HG02938 (cell line): ENCODE measurements around the gene MTUS2.

Experiments
- ATAC-seq: cut with Tn5 transposase; IDR thresholded peaks from one replicate; pipeline ENCODE4 v1.9.1; 2021; ENCODE audit warnings: mild to moderate bottlenecking, moderate library complexity; ENCODE audit not compliant: unreplicated experiment

Gene MTUS2

GRCh38 chr13:29436291-29436690, 616.2 kb downstream of the MTUS2 start:
- ATAC-seq = no peak

DNA sequence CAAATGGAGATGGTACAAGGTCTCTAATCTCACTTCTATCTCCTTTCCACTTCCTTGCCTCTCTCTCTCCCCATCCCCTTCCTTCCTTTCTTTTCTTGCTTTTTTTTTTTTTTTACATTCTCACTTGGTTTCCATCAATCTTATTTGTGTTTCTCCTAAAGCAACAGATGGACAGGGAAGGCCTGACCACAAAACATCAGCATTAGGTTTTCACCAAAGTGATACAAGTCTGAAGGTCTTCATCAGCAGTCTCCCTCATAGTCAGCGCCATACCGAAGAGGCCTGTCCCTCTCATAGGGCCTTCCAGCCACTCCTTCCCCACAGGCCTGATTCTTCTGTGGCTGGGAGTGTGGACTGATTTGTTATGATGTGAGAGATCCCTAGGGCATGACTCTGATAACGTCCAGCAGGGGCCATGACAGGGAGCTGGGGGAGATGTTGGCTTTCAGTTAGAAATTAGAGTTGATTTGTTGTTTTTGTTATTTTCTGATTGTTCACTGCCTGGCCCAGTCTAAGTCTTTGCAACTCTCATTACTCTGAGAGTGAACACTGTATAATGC, 616.7 kb downstream of the MTUS2 start:
- no peak for ATAC-seq

- no peak for ATAC-seq
Measured at GRCh38 chr13:29438769-29439168, 618.6 kb downstream of the MTUS2 start.

GRCh38 chr13:29439601-29440388, 619.7 kb downstream of the MTUS2 start:
- no peak for ATAC-seq

DNA sequence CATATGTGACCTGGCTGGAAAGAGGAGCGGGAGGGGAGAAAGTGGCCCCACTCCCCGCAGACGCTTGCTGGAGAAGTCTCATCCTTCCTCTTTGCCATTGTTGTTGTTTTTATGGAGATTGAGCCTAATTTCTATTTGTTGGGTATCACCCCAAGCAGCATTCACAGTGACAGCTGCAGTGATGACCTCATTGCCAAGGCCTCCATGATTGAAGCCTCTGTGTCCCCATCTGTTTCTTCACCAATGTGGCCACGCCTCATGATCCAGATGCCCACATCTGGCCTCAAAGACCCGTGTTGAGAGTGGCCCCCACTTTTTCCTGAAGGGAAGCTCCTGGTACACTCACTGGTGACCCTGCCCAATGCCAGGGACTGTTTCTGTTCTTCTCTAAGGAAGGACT, 621.2 kb downstream of the MTUS2 start:
- ATAC-seq = no peak

- ATAC-seq = no peak
Measured at GRCh38 chr13:29446016-29446415, 625.9 kb downstream of the MTUS2 start.

DNA sequence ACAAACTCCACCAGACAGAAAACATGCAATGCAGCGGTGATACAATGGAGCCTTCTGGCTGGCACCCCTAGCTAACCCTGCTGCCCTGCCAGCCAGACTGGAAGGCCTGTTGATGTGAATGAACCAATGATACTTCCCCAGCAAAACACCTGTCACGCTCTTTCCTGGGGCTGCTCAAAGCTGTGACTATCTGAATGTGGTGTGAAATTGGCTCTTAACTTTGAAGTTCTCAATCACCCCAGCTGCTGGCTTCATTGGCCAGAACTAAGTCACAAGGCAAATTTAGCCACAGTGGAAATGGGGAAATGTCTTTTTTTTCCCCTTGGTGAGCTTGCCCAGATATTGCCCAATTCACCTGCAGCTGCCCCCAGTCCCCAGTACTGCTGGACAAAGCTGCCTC, 628.0 kb downstream of the MTUS2 start:
- no peak for ATAC-seq

GRCh38 chr13:29449726-29450125, 629.6 kb downstream of the MTUS2 start:
- no peak for ATAC-seq

DNA sequence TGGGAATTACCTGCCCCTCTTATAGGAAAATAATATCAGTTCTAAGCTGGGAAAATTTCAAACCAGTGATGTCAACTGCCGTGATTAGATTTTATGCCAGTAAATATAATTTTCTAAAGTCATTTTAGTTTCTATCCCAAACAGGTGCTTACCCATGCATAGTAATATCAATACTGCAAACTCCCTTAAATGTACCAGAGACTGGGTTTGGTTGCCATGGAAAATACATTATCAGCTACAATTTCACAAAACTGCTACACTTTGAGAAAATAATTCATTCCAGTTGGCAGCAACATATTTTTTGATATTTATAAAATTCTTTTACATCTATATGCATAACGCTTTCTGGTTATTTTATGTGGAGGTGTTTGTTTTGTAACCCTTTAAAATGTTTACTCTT, 631.8 kb downstream of the MTUS2 start:
- ATAC-seq = no peak

- no peak for ATAC-seq
Measured at GRCh38 chr13:29452773-29453616, 632.9 kb downstream of the MTUS2 start.

DNA sequence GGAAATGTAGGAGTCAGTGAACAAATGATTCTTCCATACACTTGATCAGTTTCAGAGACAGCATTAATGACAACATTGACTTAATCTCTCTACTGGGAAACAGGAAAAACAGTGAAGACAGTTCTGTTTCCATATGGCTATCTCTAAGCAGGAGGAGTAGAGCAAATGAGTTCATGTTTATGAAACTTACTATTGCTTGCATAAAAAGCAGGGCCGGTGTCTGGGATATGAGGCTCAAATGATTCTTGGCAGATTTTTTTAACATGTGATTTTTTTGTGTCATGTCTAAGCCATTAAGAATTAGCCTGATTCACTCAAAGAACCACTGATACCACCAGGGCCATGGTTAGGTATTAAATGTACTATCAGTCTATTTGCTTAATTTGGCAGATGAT, 633.5 kb downstream of the MTUS2 start:
- no peak for ATAC-seq

DNA sequence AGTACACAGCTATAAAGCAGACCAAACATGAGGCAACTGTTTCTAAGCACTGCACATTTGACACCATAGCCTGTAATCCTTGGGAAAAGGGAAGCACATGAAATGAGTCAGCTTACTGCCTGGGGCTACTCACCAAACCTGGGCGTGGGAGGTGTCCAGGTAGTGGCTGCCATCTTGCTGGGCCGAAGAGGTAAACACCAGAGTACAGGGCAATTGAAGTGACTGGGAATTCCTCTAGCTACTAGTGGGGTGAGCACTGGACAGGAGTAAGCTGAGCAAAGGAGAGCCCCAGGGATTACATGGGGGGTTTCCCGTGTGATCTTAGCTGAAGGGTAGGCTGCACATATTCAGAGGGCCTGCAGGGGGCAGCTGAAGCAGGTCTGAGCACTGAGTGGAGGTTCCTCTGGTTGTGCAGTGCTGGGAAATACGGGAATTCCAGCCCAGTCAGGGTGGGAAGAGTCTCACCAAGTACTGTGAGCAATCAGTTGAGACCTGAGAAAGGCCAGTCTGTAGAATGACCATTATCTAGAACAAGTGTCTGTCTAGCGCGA, 634.9 kb downstream of the MTUS2 start:
- ATAC-seq = peak; percentile 61

DNA sequence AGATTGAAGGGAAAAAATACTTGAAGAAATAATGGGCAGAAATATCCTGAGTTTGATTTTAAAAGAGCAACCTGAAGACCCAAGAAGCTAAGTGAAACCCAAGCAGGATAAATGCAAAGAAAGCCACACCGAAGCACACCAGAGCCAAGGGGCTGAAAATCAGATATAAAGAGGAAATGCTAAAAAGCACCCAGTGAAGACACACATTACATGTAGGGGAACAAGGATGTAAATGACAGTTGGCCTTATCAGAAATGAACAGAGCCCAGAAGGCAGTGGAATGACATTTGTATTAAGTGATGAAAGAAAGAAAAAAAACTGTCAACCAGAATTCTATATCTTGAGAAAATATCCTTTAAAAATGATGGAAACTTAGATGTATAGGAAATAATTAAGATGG, 636.3 kb downstream of the MTUS2 start:
- ATAC-seq = no peak

DNA sequence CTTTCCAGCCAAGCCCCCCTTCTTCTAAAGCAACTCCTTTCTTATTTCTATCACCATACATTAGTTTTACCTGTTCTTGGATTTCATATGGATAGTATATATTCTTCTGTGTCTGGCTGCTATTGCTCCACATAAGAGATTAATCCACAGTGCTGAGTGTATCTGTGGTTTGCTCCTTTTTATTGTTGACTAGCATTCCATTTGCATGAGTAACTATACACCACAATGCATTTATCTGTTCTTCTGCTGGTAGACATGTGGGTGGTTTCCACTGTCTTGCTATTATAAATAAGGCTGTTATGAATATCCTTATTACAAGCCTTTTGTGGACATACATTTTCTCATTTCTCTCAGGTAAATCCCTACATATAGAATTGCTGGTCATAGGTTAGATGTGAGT, 637.2 kb downstream of the MTUS2 start:
- no peak for ATAC-seq

DNA sequence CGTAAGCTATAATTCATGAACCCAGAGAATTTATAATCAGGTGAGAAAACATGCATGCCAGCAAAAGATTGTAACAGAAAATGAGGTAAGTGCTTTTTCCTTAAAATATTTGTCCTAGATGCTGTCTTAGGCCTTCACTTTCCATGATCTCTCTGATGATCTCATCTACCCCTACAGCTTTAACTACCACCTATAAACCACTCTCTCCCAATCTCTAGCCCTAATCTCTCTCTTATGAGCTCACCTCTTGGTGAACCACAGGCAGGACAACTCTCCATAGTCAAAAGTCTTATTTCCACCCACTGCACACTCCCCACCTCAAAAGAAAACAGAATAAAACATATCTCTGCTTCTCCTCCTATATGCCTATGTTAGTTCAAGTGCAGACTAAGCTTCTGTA, 638.3 kb downstream of the MTUS2 start:
- ATAC-seq = no peak

DNA sequence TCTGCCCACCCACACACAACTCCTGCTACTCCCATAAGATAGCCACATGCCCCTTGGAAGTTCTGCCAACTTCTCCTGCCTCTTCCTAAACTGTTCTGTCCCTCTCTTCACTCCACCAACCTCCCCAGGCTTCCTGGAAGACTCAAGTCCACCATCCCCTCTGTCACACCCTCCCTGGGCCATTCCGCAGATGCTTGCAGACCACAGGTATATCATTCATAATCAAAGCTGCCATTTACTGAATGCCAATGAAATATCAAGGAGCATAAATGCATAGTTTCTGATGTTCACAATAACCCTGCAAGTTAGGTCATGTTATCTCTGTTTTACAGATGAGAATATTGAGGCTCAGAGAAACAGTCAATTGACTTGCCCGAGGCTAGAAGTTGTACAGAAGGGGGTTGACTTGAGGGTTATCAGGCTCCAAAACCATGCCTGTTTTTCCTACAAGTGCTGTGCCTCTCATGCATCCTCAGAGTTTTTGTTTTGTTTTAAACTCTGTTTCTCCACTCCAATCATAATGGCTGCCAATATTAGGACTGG, 639.7 kb downstream of the MTUS2 start:
- no peak for ATAC-seq

GRCh38 chr13:29464105-29464679, 644.1 kb downstream of the MTUS2 start:
- ATAC-seq = no peak

DNA sequence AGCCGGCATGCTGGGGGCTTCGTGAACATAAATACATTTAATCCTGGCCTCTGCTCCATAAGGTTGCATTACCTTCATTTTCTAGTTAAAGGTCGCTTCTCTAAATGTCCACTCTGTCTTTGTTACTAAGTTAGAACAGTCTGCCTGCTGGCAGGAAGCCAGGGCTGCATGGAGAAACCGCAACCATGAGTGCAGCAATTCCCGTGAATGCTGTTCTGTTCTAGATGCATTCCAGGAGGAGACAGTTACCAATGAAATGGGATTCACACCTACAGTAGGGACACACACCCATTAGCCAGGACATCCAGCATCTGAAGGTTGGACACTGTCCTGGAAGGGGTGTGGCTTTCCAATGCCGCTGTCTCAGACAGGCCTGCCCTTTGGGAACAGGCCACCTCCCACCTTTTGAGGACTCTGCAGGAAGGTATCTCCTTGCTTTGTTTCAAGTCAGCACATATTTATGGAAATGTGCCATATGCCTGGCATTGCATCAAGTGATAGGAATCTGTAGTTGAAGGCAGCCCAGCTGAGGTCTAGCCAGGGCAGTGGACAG, 645.7 kb downstream of the MTUS2 start:
- ATAC-seq = no peak

DNA sequence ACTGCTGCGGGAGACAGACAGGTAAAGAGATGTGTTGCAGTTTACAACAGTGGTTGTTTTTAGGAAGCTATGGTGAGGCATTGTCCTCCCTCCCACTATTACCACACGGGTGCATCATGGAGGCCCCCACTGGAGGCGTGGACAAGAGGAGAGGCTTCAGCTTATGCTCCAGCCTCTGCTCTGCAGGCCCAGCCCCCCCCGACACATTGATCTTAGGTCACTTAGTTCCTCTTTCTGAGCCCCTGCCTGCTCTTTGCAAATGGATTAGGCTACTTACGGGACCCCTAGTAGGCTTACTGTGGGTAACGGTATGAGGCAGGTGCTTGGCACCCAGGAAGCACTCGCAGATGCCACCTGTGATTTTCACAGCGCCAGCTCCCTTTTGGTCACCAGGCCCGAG, 651.4 kb downstream of the MTUS2 start:
- ATAC-seq = no peak

GRCh38 chr13:29472332-29472961, 652.3 kb downstream of the MTUS2 start:
- ATAC-seq = no peak
